ENCODE measurements around the gene IL10RA. TPM values are rescaled to one million over a fixed set of nuclear protein-coding genes. Genes with fewer than 3 reads are reported as not detected.

IL10RA gene
- total and polyA plus RNA-seq, 2 of the 4 experiments (the other 2 are of a cell fraction): 0.12 TPM; not detected in 1

GRCh38 chr11:117980720-117981119 lies 5.5 kb upstream of the IL10RA start:
- POLR2A ChIA-PET (ENCODE audit: unreplicated experiment): no interaction called here
- H3K36me3 ChIP-seq (ENCODE audit: control insufficient read depth, insufficient read depth, low read length): no peaks in the 10 kb centered on the region
- no peak overlapping the region for H3K14ac ChIP-seq (replicated peaks; ENCODE audit: low read depth, low read length)
- no peak overlapping the region for H3K56ac ChIP-seq (ENCODE audit: extremely low read depth, insufficient read depth, low read length)
- no TSS peak for BruUV-seq (replicated peaks)
- intact Hi-C loops (cut with micrococcal nuclease) (no loop called here), dilution Hi-C loops (cut with HindIII; ENCODE audit: low sequenced_read_pairs, unreplicated experiment) (no loop called here), in situ Hi-C loops (cut with MboI; ENCODE audit: low sequenced_read_pairs) (no loop called here)
- H4K20me1 ChIP-seq (ENCODE audit: insufficient read depth, low read length): no peaks in the 10 kb centered on the region
- no peak overlapping the region for H3K23ac ChIP-seq (ENCODE audit: low read depth, low read length)
- H3K79me1 ChIP-seq (ENCODE audit: low read depth in 1 of 2, low read length in 2 of 2): no peaks in the 10 kb centered on the region
- no peak overlapping the region for H4K5ac ChIP-seq (ENCODE audit: low read depth, low read length)
- H3K9me1 ChIP-seq (ENCODE audit: insufficient read depth, low read length): no peaks in the 10 kb centered on the region
- peaks cover 2% of the 10 kb centered on the region for H3K27me3 ChIP-seq (ENCODE audit: control insufficient read depth, insufficient read depth, low read length)
- TF ChIP-seq USF2 (IDR thresholded peaks at IDR 0.05; ENCODE audit: low read depth, low read length): no peak
- no peak for TF ChIP-seq MXI1 (IDR thresholded peaks at IDR 0.05; ENCODE audit: borderline replicate concordance, low read depth, low read length)
- no peak for TF ChIP-seq CTCF (conservative IDR thresholded peaks at IDR 0.05; ENCODE audit: low read depth, low read length)
- no peak overlapping the region for H3K27ac ChIP-seq (ENCODE audit: insufficient read depth, low read length)
- H2BK20ac ChIP-seq (ENCODE audit: low read depth, low read length): no peak overlapping the region
- H3K9me3 ChIP-seq (ENCODE audit: control insufficient read depth, insufficient read depth, low read length): no peaks in the 10 kb centered on the region
- no peak overlapping the region for H2BK15ac ChIP-seq (ENCODE audit: low read depth, low read length)
- no peak overlapping the region for H3K4me2 ChIP-seq (ENCODE audit: low read depth, low read length)
- no peak overlapping the region for H2BK120ac ChIP-seq (ENCODE audit: low read depth, low read length)
- no peak overlapping the region for H2AK5ac ChIP-seq (ENCODE audit: low read depth, low read length)
- no peak overlapping the region for H2BK5ac ChIP-seq (ENCODE audit: low read depth, low read length, poor library complexity, severe bottlenecking)
- no peak overlapping the region for H4K8ac ChIP-seq (ENCODE audit: low read depth in 2 of 2, low read length in 2 of 2)
- H3K9ac ChIP-seq (ENCODE audit: low read depth, low read length): no peak overlapping the region
- H3K4me3 ChIP-seq (ENCODE audit: insufficient read depth, low read depth, low read length): no peak overlapping the region
- no peak overlapping the region for H4K91ac ChIP-seq (ENCODE audit: insufficient read depth, low read depth, low read length)
- no CpG with 5 or more reads among the region's 3 CpGs for WGBS, 2 experiments (ENCODE audit: extremely low coverage in 2 of 2, insufficient read length in 1 of 2)
- no peak overlapping the region for H3K18ac ChIP-seq (ENCODE audit: low read depth, low read length)
- no peak overlapping the region for H2AFZ ChIP-seq (replicated peaks; ENCODE audit: low read length, poor library complexity)
- DNase-seq (no peak), ATAC-seq (ENCODE audit: low read depth) (no peak)
- H3K4ac ChIP-seq (ENCODE audit: low read depth, low read length): no peak overlapping the region
- no peak overlapping the region for H2AK9ac ChIP-seq (replicated peaks; ENCODE audit: low read depth, low read length, poor library complexity)
- CTCF ChIA-PET: no interaction called here
- H3K4me1 ChIP-seq (ENCODE audit: control insufficient read depth, insufficient read depth, low read length): no peaks in the 10 kb centered on the region
